Endodermal cell (in vitro differentiated cells): ENCODE results near the gene BCAN. TPM values are rescaled to one million over a fixed set of nuclear protein-coding genes. Genes with fewer than 3 reads are reported as not detected.

Experiments
- DNase-seq: peaks from one replicate; pipeline ENCODE4 v3.0.0-alpha.2; 2017
- H3K27ac ChIP-seq: 2 replicates; pipeline ENCODE4 v1.5.1; 2013; ENCODE audit warnings: mild to moderate bottlenecking, low read depth, low read length, moderate library complexity
- H3K27me3 ChIP-seq: 2 replicates; pipeline ENCODE4 v1.6.1; 2013; ENCODE audit warnings: mild to moderate bottlenecking, low read length, moderate library complexity; ENCODE audit not compliant: insufficient read depth, control insufficient read depth, poor library complexity, severe bottlenecking
- H3K36me3 ChIP-seq: 2 replicates; pipeline ENCODE4 v1.7.0; 2013; ENCODE audit warnings: mild to moderate bottlenecking, low read length, moderate library complexity; ENCODE audit not compliant: control insufficient read depth, insufficient read depth
- H3K4me1 ChIP-seq: one replicate; pipeline ENCODE4 v1.7.0; 2013; ENCODE audit warnings: low read length; ENCODE audit not compliant: control insufficient read depth, insufficient read depth
- H3K4me3 ChIP-seq: 2 replicates; pipeline ENCODE4 v1.5.1; 2013; ENCODE audit warnings: mild to moderate bottlenecking, low read length, moderate library complexity
- H3K9ac ChIP-seq: 2 replicates; pipeline ENCODE4 v1.6.1; 2013; ENCODE audit warnings: mild to moderate bottlenecking, low read length, moderate library complexity; ENCODE audit not compliant: poor library complexity, severe bottlenecking; ENCODE audit errors: extremely low read depth
- H3K9me3 ChIP-seq: 2 replicates; pipeline ENCODE4 v1.6.1; 2013; ENCODE audit warnings: mild to moderate bottlenecking, low read length, moderate library complexity; ENCODE audit not compliant: control insufficient read depth
- H3K27ac Mint-ChIP-seq: 2 replicates; pipeline ENCODE4 v1.8.0; 2020; ENCODE audit warnings: mixed read lengths
- H3K27me3 Mint-ChIP-seq: 2 replicates; pipeline ENCODE4 v1.8.0; 2021; ENCODE audit warnings: mild to moderate bottlenecking, mixed read lengths; ENCODE audit not compliant: insufficient read depth
- H3K36me3 Mint-ChIP-seq: 2 replicates; pipeline ENCODE4 v1.8.0; 2020; ENCODE audit warnings: low read depth, mixed read lengths
- H3K4me1 Mint-ChIP-seq: 2 replicates; pipeline ENCODE4 v1.8.0; 2020; ENCODE audit warnings: mixed read lengths
- H3K4me3 Mint-ChIP-seq: 2 replicates; pipeline ENCODE4 v1.8.0; 2020; ENCODE audit warnings: mild to moderate bottlenecking, moderate library complexity, mixed read lengths
- H3K9me3 Mint-ChIP-seq: 2 replicates; pipeline ENCODE4 v1.8.0; 2020; ENCODE audit warnings: mild to moderate bottlenecking, mixed read lengths
- WGBS, 2 experiments: methylation state at CpG; one replicate each; pipeline versions ENCODE4 v1.1.5 to v1.1.7; 2013; ENCODE audit warnings: missing lambda C conversion rate in 2 of 2, mixed read lengths in 1 of 2; ENCODE audit not compliant: insufficient coverage in 1 of 2, insufficient read length in 1 of 2; 5-methylcytosine and 5-hydroxymethylcytosine counted together
- total RNA-seq, 2 donors: library from RNA; stranded (reverse); fragmentation: NEBNext Ultra II Directional in 1 of 2; extraction: Animal tissue kit (Norgen Biotek cat#: 25700) in 1 of 2; gene quantifications; 2 replicates in 1 of 2; 3 replicates in 1 of 2; pipeline ENCODE4 v1.2.1, GENCODE V29; 2021
- TF ChIP-seq, protein P1 (sequence below): fragments of 200-600 bp; sonication (generic); conservative IDR thresholded peaks from 2 replicates; pipeline ENCODE4 v1.5.0; 2021; ENCODE audit warnings: antibody characterized with exemption, mild to moderate bottlenecking

The BCAN gene
- total RNA-seq, 2 donors from 2014 or later: 0.31 TPM; not detected in 1

DNA sequence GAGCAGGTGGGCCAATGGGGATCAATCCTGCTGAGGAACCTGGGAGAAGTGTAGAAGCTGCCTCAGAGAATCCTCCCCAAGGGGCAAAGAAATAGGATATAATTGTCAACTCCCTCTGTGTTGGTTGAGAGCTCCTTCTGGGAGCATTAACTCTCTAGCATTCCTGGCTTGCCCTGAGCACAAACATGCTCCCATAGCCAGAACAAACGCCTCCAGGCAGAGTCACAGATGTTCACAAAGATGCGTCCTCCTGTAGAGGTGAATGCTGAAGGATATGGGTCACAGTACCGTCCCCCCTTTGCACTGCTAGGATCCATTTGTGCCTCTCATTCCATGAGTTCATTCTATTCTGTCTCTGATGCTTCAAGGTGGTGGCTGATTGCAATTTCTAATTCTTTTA, 9.6 kb upstream of the BCAN start:
- peaks cover 88% of the 10 kb centered on the region for H3K27me3 Mint-ChIP-seq

DNA sequence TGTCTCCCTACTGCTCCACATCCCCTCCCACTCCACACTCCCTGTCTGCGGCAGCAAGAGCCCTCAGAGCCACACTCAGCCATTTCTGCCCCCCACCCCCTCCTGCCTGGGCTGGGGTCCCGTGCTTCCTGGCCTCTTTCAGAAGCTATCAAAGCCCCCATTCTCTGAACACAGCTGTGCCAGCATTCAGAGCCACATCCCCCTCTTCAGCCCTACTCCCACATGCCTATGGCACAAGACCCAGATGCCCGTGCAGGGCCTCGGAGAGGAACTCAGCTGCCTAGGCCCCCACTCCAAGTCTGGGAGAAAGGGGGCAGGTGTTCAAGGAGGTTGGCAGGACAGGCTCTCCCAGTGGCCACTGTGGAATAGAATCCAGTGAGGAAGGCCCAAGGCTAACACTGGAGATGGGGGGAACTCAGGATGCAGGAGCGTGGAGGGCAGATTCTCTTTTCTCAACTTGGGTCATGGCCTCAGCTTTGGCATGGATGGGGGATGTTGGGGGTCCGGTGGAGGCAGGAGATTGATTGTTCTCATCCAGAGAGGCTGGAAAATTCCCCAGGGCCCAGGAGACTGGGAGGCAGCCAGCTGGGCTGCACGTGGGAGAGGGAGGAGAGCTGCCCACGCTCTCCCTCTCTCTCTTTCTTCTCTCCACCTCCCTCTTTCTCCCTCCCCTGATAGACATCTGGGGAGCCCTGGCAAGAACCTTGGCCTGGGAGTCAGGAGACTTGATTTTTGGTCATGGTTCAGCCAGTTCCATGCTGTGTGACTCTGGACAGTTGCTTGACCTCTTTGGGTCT, 3.5 kb upstream of the BCAN start:
- H3K27ac Mint-ChIP-seq: no peak overlapping the region
- Histone ChIP-seq H3K4me1 (no peaks in the 10 kb centered on the region), H3K36me3 (no peaks in the 10 kb centered on the region), H3K27me3 (peaks cover 93% of the 10 kb centered on the region), H3K4me3 (no peak overlapping the region), H3K9ac (no peak overlapping the region), H3K9me3 (no peaks in the 10 kb centered on the region), H3K27ac (no peak overlapping the region)
- no peaks in the 10 kb centered on the region for H3K9me3 Mint-ChIP-seq
- peaks cover 94% of the 10 kb centered on the region for H3K27me3 Mint-ChIP-seq
- 80 to 92% methylated on average over 2 to 8 of the region's 8 CpGs for WGBS, 2 experiments
- H3K4me3 Mint-ChIP-seq: no peak overlapping the region
- TF ChIP-seq, protein P1, sequence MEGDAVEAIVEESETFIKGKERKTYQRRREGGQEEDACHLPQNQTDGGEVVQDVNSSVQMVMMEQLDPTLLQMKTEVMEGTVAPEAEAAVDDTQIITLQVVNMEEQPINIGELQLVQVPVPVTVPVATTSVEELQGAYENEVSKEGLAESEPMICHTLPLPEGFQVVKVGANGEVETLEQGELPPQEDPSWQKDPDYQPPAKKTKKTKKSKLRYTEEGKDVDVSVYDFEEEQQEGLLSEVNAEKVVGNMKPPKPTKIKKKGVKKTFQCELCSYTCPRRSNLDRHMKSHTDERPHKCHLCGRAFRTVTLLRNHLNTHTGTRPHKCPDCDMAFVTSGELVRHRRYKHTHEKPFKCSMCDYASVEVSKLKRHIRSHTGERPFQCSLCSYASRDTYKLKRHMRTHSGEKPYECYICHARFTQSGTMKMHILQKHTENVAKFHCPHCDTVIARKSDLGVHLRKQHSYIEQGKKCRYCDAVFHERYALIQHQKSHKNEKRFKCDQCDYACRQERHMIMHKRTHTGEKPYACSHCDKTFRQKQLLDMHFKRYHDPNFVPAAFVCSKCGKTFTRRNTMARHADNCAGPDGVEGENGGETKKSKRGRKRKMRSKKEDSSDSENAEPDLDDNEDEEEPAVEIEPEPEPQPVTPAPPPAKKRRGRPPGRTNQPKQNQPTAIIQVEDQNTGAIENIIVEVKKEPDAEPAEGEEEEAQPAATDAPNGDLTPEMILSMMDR: no peak
- DNase-seq: peak; percentile 34
- H3K4me1 Mint-ChIP-seq: peaks cover 6% of the 10 kb centered on the region
- H3K36me3 Mint-ChIP-seq: no peaks in the 10 kb centered on the region

More for the DNA sequence above, 9.6 kb upstream of the BCAN start:
- peaks cover 4% of the 10 kb centered on the region for H3K4me1 Mint-ChIP-seq
- H3K27me3 ChIP-seq: peaks cover 50% of the 10 kb centered on the region
- WGBS, 2 experiments: 76 to 78% methylated on average over 3 of the region's 3 CpGs
- H3K27ac ChIP-seq: no peak overlapping the region
- no peak overlapping the region for H3K27ac Mint-ChIP-seq
- no peaks in the 10 kb centered on the region for H3K9me3 Mint-ChIP-seq
- TF ChIP-seq, protein P1: no peak
- no peaks in the 10 kb centered on the region for H3K4me1 ChIP-seq
- no peaks in the 10 kb centered on the region for H3K36me3 Mint-ChIP-seq
- H3K4me3 Mint-ChIP-seq: no peak overlapping the region
- H3K9ac ChIP-seq: no peak overlapping the region
- H3K4me3 ChIP-seq: no peak overlapping the region
- no peaks in the 10 kb centered on the region for H3K36me3 ChIP-seq
- H3K9me3 ChIP-seq: no peaks in the 10 kb centered on the region
- no peak for DNase-seq

DNA sequence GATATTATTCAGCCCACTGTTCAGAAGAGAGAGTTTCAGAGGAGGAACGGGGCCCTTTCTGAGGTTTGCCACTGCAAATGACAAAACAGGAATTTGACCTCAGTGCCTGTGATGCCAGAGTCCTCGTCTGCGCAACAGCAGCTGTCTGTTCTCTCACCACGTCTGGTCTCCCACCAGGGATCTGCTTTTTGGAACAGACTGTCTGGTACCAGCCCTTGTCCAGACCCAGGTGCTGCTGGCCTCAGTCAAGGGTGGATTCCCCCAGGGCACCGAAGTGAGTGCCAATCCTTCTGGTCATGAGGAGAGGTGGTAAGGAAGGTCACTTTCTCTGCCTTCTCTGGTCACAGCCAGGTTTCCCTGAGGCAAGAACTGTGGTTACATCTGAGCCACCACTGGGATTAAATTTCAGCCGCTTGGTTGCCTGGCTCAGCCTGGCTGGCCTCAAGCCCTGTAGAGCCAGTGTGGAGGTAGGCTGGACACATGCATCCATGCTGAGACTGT, 2.3 kb upstream of the BCAN start:
- no peaks in the 10 kb centered on the region for H3K4me1 ChIP-seq
- H3K4me3 Mint-ChIP-seq: no peak overlapping the region
- no peak for DNase-seq
- peaks cover 94% of the 10 kb centered on the region for H3K27me3 Mint-ChIP-seq
- 83 to 93% methylated on average over 5 to 6 of the region's 6 CpGs for WGBS, 2 experiments
- TF ChIP-seq, protein P1: no peak
- no peaks in the 10 kb centered on the region for H3K36me3 ChIP-seq
- H3K27ac Mint-ChIP-seq: no peak overlapping the region
- H3K4me1 Mint-ChIP-seq: peaks cover 6% of the 10 kb centered on the region
- peaks cover 94% of the 10 kb centered on the region for H3K27me3 ChIP-seq
- no peak overlapping the region for H3K27ac ChIP-seq
- no peaks in the 10 kb centered on the region for H3K36me3 Mint-ChIP-seq
- no peak overlapping the region for H3K4me3 ChIP-seq
- no peak overlapping the region for H3K9ac ChIP-seq
- H3K9me3 Mint-ChIP-seq: no peaks in the 10 kb centered on the region
- H3K9me3 ChIP-seq: no peaks in the 10 kb centered on the region
